ENCODE measurements around the gene TCIRG1.

- TF ChIP-seq CTCF (IDR thresholded peaks at IDR 0.05): no peak
- no peak for TF ChIP-seq POLR2A (IDR thresholded peaks at IDR 0.05)
- no peak for TF ChIP-seq EP300 (IDR thresholded peaks at IDR 0.05)
- no peak for TF ChIP-seq POLR2AphosphoS5 (IDR thresholded peaks at IDR 0.05)
These were observed 42.8 kb upstream of the TCIRG1 start for GRCh38 chr11:67996051-67996450.

Data from upper lobe of left lung (tissue), 4 donors.